ENCODE measurements around the gene EYS.
"Not testable (repeated sequence)": the region's sequence is repeated elsewhere in the genome, so short reads cannot be mapped to it uniquely, and the experiment has no call there.

The EYS gene

DNA sequence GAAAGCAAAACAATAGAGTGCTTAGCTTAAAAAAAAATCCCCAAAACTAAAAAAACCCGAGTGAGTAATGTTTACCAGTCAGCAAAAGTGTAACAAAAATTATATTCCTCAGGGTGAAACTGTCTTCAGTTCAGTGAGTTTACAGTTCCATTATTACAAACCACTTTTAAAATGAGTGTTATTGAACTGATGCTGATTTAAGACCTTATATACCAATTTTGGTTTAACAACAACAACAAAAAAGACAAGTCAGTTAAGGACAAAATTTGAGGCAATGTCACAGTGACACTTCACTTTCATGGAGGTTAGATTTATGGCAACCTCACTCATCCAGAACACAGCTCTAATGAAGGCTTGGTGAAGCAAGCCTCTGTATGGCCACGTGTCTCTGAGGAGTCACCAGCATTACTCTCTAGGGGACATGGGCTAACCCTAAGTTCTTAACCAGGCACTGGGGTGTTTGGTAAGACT is 1440.6 kb downstream of the EYS start:
- in situ Hi-C loops (cut with MboI; ENCODE audit: low sequenced_read_pairs), result no loop called here

DNA sequence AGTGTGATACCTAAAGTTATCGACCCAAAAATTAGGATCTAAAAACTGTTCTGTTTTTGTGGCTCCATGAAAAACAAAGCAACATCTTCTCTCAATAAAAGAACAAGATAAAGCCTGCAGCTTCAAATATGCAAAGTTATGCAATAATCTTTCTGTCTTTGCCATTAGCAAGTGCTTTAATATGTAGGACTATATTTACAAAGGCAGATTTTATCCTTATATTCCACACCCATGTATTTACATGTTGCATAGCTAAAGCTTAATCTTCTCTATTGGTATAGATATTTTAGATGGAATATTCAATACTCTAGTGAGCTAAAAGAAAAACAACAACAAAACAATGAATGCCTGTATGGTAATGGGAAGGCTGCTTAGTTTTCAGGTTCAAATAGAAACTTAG is 1443.2 kb downstream of the EYS start:
- in situ Hi-C loops (cut with MboI; ENCODE audit: low sequenced_read_pairs), result no loop called here

DNA sequence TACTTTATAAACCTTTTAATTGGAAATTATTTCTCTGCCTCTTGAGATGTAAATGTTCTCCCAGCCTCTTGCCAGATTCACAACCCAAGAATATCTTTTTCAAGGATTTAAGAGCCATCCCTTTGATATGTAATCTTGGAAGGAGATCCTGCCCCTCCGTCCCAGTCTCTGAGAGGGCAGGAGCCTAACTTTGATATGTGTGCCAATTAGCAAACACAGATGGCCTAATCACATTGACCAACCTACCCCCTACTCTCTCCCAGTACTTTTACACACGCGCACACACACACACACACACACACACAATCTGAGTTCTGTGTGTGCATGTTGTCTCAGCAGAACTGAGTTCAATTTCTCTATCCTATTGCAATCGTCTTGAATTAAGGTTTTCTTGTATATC is 1447.7 kb downstream of the EYS start:
- in situ Hi-C loops (cut with MboI; ENCODE audit: low sequenced_read_pairs), result no loop called here

DNA sequence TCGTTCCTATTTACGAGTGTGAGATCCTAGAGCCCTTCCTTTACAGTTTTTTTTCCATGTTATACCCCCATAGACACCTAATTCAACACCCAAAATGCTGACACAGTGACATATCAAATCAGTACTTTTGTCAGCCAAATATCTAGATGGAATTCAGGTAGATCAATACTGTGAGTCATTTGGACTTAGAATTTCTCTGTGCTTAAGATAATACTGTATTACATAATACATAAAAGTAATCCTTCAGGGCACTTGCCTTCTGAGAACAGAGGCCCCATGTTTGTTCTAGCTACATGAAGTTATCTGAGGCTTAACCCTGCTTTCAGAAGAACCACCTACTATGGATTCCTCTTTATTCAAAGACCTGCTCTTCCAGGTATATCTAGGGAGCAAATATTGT is 1448.3 kb downstream of the EYS start:
- in situ Hi-C loops (cut with MboI; ENCODE audit: low sequenced_read_pairs), result no loop called here

DNA sequence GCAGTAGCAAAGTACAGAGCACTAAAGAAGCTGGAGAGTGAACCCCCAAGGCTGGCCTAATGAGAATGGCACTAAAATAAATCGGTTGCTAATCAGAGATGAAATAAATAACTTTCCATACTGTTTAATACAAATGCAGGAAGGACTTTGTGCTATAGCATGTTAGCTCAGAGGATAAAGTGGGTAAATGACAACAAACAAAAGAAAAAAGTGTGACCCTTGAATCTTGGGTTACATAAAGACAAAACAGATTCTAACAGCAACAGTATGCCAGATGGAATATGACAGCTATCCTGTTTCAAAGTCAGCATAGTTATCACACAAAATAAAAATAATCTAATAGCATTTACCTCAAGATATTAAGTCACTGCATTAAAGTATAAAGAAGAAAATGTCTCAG is 1448.7 kb downstream of the EYS start:
- in situ Hi-C loops (cut with MboI; ENCODE audit: low sequenced_read_pairs), result no loop called here

GRCh38 chr6:64257586-64257985 is 1449.4 kb downstream of the EYS start:
- in situ Hi-C loops (cut with MboI; ENCODE audit: low sequenced_read_pairs), result no loop called here

GRCh38 chr6:64256483-64256882 is 1450.5 kb downstream of the EYS start:
- in situ Hi-C loops (cut with MboI; ENCODE audit: low sequenced_read_pairs), result no loop called here

- in situ Hi-C loops (cut with MboI; ENCODE audit: low sequenced_read_pairs), result no loop called here
These were observed 1452.0 kb downstream of the EYS start for GRCh38 chr6:64255000-64255399.

GRCh38 chr6:64254558-64254957 is 1452.5 kb downstream of the EYS start:
- in situ Hi-C loops (cut with MboI; ENCODE audit: low sequenced_read_pairs), result no loop called here

GRCh38 chr6:64252256-64252655 is 1454.8 kb downstream of the EYS start:
- in situ Hi-C loops (cut with MboI; ENCODE audit: low sequenced_read_pairs), result no loop called here

- in situ Hi-C loops (cut with MboI; ENCODE audit: low sequenced_read_pairs), result no loop called here
These were observed 1456.9 kb downstream of the EYS start for GRCh38 chr6:64250126-64250525.

- in situ Hi-C loops (cut with MboI; ENCODE audit: low sequenced_read_pairs), result no loop called here
These were observed 1457.9 kb downstream of the EYS start for GRCh38 chr6:64249115-64249514.

DNA sequence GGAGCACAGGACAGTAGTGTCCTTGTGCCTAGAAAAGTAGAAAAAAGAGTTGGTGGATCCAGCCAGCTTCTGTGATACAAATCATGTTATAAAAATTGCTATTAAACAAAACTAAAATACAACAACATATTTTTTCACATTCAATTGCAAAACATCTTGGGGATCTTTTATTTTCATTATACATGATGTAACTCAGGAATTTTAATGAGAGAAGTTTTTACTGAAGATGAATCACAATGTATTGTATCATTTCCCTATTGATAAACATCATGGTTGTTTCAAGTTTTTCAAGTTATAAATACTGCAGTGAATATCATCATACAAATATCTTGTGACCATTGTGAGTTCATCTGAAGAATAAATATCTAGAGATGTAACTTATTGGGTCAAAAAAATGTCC is 1463.4 kb downstream of the EYS start:
- in situ Hi-C loops (cut with MboI; ENCODE audit: low sequenced_read_pairs), result no loop called here

DNA sequence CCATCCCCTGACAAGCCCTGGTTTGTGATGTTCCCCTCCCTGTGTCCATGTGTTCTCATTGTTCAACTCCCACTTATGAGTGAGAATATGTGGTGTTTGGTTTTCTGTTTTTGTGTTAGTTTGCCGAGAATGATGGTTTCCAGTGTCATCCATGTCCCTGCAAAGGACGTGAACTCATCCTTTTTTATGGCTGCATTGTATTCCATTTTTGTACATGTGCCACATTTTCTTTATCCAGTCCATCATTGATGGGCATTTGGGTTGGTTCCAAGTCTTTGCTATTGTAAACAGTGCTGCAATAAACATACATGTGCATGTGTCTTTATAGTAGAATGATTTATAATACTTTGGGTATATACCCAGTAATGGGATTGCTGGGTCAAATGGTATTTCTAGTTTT is 1468.1 kb downstream of the EYS start:
- in situ Hi-C loops (cut with MboI; ENCODE audit: low sequenced_read_pairs), result not testable (repeated sequence)

GRCh38 chr6:64238071-64238470 is 1469.0 kb downstream of the EYS start:
- in situ Hi-C loops (cut with MboI; ENCODE audit: low sequenced_read_pairs), result no loop called here

- in situ Hi-C loops (cut with MboI; ENCODE audit: low sequenced_read_pairs), result no loop called here
These were observed 1473.3 kb downstream of the EYS start for GRCh38 chr6:64233746-64234145.

GRCh38 chr6:64231928-64232327 is 1475.1 kb downstream of the EYS start:
- in situ Hi-C loops (cut with MboI; ENCODE audit: low sequenced_read_pairs), result no loop called here

DNA sequence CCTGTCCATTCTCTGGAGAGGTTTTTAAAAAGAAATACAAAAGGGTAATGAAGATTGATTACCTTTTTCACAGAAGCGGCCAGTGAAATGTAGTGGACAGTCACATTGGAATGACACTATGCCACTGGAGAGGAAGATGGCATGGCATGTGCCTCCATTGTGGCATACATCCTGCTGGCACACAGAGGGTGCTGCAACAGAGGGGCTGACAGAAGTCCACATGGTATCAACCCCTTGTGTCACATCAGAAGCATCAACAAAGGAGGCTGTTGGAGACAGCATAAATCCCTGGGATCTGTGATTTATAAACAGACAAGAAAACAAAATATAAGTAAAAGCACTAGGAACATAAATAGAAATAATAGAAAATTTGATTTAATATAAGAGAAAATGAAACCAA is 1476.5 kb downstream of the EYS start:
- in situ Hi-C loops (cut with MboI; ENCODE audit: low sequenced_read_pairs), result no loop called here

DNA sequence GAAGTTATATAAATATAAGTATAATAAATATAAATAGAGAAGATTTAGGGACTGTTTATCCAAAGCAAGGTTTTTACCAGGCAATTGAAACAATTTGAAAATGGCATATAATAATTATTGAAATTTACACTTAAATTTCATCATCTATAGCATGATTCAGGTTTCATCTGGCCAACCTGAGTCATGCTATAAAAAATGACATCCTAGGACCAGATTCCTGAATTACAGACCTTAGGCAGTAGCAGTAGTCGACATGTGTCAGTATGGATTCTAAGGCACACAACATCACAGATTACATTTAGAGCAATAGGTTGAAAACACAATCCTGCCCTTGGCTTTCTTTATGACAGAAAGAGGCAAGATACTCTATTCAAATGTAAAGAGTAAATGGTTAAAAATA is 1479.2 kb downstream of the EYS start:
- in situ Hi-C loops (cut with MboI; ENCODE audit: low sequenced_read_pairs), result no loop called here

DNA sequence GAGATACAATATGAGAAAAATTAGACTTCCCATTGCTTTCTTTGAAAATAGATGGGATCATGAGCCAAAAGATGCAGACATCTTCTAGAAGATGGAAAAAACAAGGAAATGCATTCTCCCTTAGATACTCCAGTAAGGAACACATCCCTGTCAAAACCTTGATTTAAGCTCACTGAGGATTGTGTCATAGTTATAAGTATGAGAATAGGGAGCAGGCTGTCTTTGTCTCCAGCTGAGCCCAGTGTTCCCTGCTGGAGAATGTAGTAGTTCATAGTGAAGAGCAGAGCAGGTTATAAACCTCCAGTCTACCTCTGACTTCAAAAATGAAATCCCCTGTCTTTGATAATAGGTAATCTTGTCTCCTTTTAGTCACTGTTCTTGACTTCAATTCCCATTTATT is 1481.5 kb downstream of the EYS start:
- in situ Hi-C loops (cut with MboI; ENCODE audit: low sequenced_read_pairs), result no loop called here

- in situ Hi-C loops (cut with MboI; ENCODE audit: low sequenced_read_pairs), result no loop called here
These were observed 1482.2 kb downstream of the EYS start for GRCh38 chr6:64224819-64225218.

DNA sequence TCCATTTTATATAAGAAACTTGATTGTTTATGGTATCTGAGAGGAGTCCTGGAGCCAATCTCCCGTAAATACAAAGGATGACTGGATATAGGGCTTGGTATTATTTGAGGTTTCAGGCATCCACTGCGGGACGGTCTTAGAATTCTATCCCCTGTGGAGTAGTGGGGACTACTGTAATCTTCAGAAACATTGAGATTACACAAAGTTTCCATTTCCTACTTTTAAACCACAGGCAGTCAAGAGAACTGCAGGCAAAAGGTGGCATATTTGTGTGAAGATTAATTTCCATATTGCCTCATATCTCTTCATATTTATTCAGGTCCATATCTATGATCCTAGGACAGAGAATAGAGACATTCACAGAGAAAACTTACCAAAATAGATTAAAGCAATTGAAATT is 1485.2 kb downstream of the EYS start:
- in situ Hi-C loops (cut with MboI; ENCODE audit: low sequenced_read_pairs), result no loop called here

GRCh38 chr6:64220801-64221200 is 1486.2 kb downstream of the EYS start:
- in situ Hi-C loops (cut with MboI; ENCODE audit: low sequenced_read_pairs), result no loop called here
